Measurements from ENCODE around the gene SERINC3. TPM values are rescaled to one million over a fixed set of nuclear protein-coding genes. Genes with fewer than 3 reads are reported as not detected.

SERINC3 gene
- total RNA-seq, 2 experiments from 2014 or later, result 39.5 to 40.2 TPM

GRCh38 chr20:44527716-44528199 lies 5.9 kb upstream of the SERINC3 start:
- H3K27ac ChIP-seq (ENCODE audit: low read depth in 1 of 2, low read length in 2 of 2), result no peak overlapping the region
- DNase-seq (no peak), ATAC-seq (ENCODE audit: poor library complexity) (no peak)
- no peak for TF ChIP-seq CTCF (IDR thresholded peaks at IDR 0.05)
- H3K9me3 Mint-ChIP-seq, result no peaks in the 10 kb centered on the region
- H3K27me3 ChIP-seq (ENCODE audit: control insufficient read depth in 1 of 2, insufficient read depth in 2 of 2, low read length in 2 of 2), result no peaks in the 10 kb centered on the region
- H3K4me1 Mint-ChIP-seq (ENCODE audit: low read depth), result peaks cover 6% of the 10 kb centered on the region
- H3K9me3 ChIP-seq (ENCODE audit: control insufficient read depth in 1 of 2, insufficient read depth in 1 of 2, low read length in 2 of 2), result no peaks in the 10 kb centered on the region
- no peaks in the 10 kb centered on the region for H3K27me3 Mint-ChIP-seq
- POLR2A ChIA-PET, result no interaction called here
- peak overlapping the region; percentile 30 for H3K4me3 Mint-ChIP-seq
- H3K36me3 ChIP-seq (ENCODE audit: insufficient read depth, low read length), result no peaks in the 10 kb centered on the region
- peaks cover 16% of the 10 kb centered on the region for H3K4me1 ChIP-seq (ENCODE audit: insufficient read depth, low read length)
- intact Hi-C loops (cut with DNase I, micrococcal nuclease), result loop anchor here (10.0 kb wide), 2 partner anchors 313 to 357 kb away; partner anchors contain the start of genes OSER1 (in 1 of the 2) and YWHAB (in 1 of the 2)
- H3K4me3 ChIP-seq (ENCODE audit: low read length), result no peak overlapping the region
- H3K36me3 Mint-ChIP-seq (ENCODE audit: low read depth), result no peaks in the 10 kb centered on the region
- CTCF ChIA-PET, result no interaction called here
- H3K27ac Mint-ChIP-seq, result no peak overlapping the region

GRCh38 chr20:44526129-44526528 lies 4.3 kb upstream of the SERINC3 start:
- Mint-ChIP-seq H3K27ac (no peak overlapping the region), H3K9me3 (no peaks in the 10 kb centered on the region), H3K27me3 (no peaks in the 10 kb centered on the region), H3K4me1 (ENCODE audit: low read depth) (peaks cover 20% of the 10 kb centered on the region), H3K36me3 (ENCODE audit: low read depth) (peaks cover 11% of the 10 kb centered on the region), H3K4me3 (no peak overlapping the region)
- no peak for TF ChIP-seq CTCF (IDR thresholded peaks at IDR 0.05)
- ATAC-seq (ENCODE audit: poor library complexity), result no peak
- no peaks in the 10 kb centered on the region for H3K27me3 ChIP-seq (ENCODE audit: control insufficient read depth in 1 of 2, insufficient read depth in 2 of 2, low read length in 2 of 2)
- H3K4me3 ChIP-seq (ENCODE audit: low read length), result no peak overlapping the region
- no peak for DNase-seq
- ChIA-PET CTCF (no interaction called here), POLR2A (no interaction called here)
- no peaks in the 10 kb centered on the region for H3K9me3 ChIP-seq (ENCODE audit: control insufficient read depth in 1 of 2, insufficient read depth in 1 of 2, low read length in 2 of 2)
- peaks cover 11% of the 10 kb centered on the region for H3K4me1 ChIP-seq (ENCODE audit: insufficient read depth, low read length)
- H3K27ac ChIP-seq (ENCODE audit: low read depth in 1 of 2, low read length in 2 of 2), result no peak overlapping the region
- intact Hi-C loops (cut with DNase I, micrococcal nuclease), result loop anchor here (10.0 kb wide), 2 partner anchors 311 to 359 kb away; partner anchors contain the start of genes OSER1 (in 1 of the 2) and YWHAB (in 1 of the 2)
- H3K36me3 ChIP-seq (ENCODE audit: insufficient read depth, low read length), result no peaks in the 10 kb centered on the region

- H3K36me3 ChIP-seq (ENCODE audit: insufficient read depth, low read length), result peaks cover 3% of the 10 kb centered on the region
- Mint-ChIP-seq H3K36me3 (ENCODE audit: low read depth) (peaks cover 24% of the 10 kb centered on the region), H3K27ac (peak overlapping the region; percentile 93), H3K4me1 (ENCODE audit: low read depth) (peaks cover 44% of the 10 kb centered on the region), H3K27me3 (no peaks in the 10 kb centered on the region), H3K4me3 (no peak overlapping the region), H3K9me3 (no peaks in the 10 kb centered on the region)
- no peak for TF ChIP-seq CTCF (IDR thresholded peaks at IDR 0.05)
- intact Hi-C loops (cut with DNase I, micrococcal nuclease), result loop anchor here (2.0 to 10.0 kb wide), 8 partner anchors 47 to 439 kb away; partner anchors contain the start of genes OSER1 (in 2 of the 2), ADA (in 1 of the 2), TOMM34 (in 1 of the 2) and YWHAB (in 1 of the 2)
- CTCF ChIA-PET, result no interaction called here
- no peak overlapping the region for H3K4me3 ChIP-seq (ENCODE audit: low read length)
- no peaks in the 10 kb centered on the region for H3K9me3 ChIP-seq (ENCODE audit: control insufficient read depth in 1 of 2, insufficient read depth in 1 of 2, low read length in 2 of 2)
- POLR2A ChIA-PET, result no interaction called here
- no peak overlapping the region for H3K27ac ChIP-seq (ENCODE audit: low read depth in 1 of 2, low read length in 2 of 2)
- ATAC-seq (ENCODE audit: poor library complexity) (no peak), DNase-seq (no peak)
- no peaks in the 10 kb centered on the region for H3K27me3 ChIP-seq (ENCODE audit: control insufficient read depth in 1 of 2, insufficient read depth in 2 of 2, low read length in 2 of 2)
- peaks cover 33% of the 10 kb centered on the region for H3K4me1 ChIP-seq (ENCODE audit: insufficient read depth, low read length)
Observed at GRCh38 chr20:44523746-44524145, 1.9 kb upstream of the SERINC3 start.
